Astrocyte of the hippocampus (primary cell): ENCODE measurements around the gene ODC1.
A peak's percentile ranks its signal among the peaks of the same experiment; 100 is the strongest.
"Not testable (repeated sequence)": the region's sequence is repeated elsewhere in the genome, so short reads cannot be mapped to it uniquely, and the experiment has no call there.

Experiments
- DNase-seq: peaks from one replicate; pipeline ENCODE4 v3.0.0; 2011; ENCODE audit warnings: low read depth, low spot score

ODC1 gene

DNA sequence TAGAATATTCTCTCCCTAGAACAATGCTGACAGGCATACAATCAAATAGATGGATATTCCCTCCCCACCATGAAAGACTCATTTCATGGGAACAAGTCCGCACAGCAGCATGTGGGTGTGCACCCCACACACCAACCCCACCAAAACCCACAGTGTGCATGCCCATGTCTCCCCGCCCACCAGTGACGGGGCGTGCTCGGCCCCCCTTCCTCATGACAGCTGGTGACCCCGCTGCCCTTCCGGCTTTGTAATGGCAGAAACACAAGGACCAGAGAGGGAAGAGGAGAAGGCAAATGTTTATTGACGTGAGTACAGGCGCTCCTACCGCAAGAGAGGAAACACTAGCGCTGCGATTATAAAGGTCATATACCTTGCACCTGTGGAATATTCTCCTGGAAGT, 30.8 kb upstream of the ODC1 start:
- DNase-seq = no peak

DNA sequence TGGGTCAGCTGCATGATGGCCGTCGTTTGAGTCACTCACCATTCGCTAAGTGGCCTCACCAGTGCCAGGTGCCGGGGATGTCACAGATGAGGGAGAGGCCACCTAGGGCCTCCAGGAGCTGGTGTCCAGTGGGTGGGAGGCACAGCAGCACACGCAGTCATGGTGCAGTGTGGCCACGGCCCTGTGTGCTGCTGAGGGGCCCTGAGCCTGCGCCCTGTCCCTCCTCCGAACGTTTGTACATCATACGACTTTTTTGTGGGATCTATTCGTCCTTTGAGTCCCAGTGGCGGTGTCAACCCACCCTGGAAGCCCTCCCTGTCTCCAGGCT, 30.1 kb upstream of the ODC1 start:
- no peak for DNase-seq

DNA sequence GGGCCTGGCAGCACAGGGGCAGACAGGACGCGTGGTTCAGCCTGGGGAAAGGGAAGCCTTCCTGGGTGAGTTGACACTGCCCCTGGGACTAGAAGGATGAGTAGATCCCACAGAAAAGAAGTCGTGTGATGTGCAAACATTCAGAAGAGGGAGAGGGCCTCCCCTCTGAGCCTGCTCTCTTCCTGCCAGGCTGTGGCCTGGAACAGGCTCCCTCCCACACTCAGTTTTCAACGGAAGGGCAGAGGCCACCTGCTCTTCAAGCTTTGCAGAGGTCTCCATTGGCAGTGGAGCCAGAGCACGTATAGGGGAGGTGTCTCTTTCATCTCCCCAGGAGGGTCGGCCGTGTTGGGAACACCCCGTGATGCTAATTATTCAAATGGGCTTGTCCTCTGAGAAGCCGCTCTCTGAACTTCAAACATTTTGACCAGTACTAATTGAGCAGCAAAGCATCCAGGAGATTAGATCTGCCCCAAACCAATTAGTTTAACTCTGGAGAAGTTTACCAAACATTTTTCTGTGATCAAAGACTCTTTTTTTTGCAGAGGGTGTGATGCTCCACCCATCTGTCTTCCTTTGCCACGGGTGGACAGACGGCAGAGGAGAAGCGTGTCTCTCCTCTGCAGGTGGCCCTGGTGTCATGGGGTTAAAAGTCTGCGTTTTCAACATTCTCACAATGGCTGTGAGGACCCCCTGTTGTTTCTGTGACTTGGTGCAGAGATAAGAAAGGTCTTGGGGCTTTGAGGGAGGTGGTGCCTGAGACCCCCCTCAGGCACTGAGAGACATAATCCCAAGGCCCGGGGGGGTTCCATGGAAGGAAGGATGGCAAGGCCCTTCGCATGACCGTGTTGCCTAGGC, 29.5 kb upstream of the ODC1 start:
- DNase-seq = no peak

DNA sequence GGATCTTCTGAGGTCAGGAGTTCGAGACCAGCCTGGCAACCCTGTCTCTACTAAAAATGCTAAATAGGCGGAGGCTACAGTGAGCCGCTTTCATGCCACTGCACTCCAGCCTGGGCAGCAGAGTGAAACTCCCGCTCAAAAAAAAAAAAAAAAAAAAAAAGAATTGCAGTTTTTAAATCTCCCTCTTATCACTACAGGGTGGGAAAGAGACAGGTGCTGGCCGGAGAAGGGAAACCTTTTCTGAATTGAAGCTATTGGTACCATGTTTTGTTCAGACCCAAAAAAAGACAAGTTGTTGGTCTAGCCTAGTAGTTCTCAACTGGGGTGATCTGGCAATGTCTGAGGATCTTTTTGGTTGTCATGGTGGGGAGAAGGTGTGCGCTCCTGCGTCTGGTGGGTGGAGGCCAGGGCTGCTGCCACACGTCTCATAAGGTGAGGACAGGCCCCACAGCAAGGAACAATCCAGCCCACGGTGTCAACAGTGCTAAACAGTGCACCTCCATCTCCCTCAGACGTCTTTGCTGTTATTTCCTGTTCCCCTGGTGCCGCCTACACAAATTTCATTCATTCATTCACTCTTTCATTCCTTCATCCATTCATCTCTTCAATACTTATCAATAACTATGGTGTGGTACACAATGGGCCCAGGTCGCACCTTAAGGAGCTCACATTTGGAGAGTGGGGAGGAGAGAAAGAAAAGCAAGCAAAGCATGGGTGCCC, 28.8 kb upstream of the ODC1 start:
- no peak for DNase-seq

DNA sequence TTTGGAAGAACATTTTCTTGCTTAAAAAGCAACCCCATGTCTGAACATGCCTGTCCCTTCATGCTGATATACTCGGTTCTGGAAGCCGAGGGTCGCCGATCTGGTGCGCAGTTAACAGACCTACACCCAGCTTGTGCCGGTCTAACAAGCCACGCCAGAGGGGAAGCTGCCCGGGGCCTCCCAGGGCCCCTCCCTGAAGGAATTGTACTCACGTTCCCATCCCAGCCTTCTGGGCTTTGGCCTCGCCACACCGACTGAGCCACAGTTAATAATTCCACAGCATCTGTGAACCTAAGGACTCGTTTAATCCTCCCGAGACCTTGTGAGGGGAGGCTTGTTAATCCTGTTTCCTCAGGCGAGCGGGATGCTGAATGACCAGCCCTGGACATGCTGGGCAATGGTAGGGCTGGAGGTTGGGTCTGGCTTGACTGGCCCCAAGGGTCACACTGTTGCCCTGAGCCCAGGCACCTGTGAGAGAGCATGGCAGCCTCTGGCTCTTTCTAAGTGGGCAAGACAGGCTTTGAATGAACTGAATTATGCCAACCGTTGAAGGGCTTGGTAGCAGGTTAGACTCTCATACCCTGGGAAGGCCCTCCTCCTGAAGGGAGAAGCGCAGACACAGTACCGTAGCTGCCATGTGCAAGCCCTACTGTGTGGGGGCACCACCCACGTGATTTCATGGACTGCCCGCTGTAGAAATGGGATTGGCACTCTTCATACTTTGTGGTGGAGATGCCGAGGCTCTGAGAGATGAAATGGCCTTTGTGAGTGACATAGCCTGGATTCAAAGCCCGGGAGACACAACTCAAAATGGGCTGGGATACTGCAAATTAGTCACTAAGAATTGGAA, 27.9 kb upstream of the ODC1 start:
- no peak for DNase-seq

DNA sequence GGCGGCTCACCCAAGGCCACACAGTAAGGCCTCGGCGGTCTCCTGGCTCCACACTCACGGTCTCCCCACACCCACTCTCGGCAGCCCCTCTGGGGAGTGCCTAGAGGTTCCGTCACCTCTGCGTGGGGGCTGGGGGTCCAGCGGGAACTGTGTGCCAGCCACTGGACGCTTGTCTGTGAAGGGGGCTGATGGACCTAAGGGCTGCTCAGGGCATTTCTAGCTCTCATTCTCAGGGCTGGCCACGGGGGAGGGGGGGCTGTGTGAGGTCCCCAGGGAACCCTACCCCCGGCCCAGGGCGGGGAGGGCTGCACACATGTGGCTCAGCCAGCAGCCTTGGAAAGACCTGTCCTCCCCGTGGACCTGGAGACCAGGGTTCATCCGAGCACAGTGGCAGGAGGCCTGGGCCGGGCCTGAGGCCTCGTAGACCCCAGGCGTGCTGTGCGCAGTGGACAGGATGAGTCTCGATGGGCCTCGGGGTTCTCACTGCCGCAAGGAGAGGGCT, 27.1 kb upstream of the ODC1 start:
- DNase-seq = no peak

DNA sequence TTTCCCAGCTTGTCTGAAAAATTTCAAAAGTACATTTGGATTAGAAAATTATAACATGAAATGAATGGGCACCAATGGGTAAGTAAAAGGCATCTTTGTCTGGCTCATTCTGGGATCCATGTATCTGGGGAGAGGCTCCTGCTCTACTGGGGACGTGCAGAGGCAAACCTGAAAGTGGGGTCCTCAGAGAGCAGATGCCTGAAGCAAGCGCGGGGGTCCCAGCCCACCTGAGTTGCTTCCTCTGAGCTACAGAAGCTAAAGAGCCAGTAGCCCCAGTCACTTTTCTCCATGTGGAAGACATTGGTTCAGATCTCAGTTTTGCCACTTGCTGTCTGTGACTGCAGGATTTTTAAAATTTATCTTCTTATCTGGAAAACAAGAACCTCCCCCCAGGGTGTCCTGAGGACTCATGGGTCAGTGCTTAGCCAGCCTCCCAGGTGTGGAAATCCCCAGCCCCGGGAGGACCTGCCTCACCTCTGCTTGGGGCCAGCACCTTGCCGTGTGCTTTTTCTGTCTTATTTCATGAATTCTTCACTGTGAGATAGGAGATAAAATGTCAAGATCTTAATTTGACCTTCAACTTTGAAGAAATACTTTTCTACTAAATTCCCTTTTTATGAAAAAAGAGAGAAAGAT, 25.1 kb upstream of the ODC1 start:
- no peak for DNase-seq

DNA sequence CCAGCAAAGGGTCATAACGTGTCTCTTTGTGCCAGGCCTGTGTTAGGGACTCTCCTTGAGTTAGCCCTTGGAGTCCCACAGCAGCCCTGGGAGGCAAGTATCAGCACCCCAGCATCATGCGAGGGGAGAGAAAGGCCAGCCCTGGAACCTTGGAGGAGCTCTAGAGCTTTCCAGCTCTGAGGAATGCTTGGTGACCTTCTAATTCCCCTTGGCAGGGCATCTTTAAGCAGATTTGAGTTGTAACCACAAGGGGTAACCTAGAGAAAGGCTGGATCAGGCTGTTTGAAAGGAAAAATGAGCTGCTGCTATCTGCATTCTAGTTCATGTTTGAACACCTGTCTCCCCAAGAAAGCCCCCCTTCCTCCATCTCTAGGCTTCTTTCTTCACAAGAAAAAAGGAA, 23.8 kb upstream of the ODC1 start:
- no peak for DNase-seq

DNA sequence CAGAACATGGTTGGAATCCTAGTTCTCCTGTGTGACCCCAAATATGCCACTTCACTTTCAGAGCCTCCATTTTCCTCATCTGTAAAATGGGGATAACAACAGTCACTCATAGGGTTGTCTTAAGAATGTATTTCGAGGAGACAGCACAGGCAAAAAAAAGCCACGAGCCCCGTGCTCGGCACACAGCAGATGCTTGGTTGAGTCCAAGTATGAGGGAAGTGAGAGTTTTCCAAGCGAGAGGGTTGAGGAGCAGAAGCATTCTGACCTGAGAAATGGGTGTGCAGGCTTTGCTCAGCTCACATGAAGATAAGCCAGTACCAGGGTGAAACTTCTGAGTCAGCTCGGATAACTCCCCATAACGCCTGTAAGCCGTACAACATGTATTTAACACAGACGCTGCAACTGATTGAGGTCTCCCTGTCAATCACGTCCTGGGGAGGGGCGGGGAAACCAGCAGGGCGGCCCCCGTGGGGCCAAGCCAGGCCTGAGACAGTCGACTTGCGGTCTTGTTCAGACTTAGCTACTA, 23.0 kb upstream of the ODC1 start:
- DNase-seq = no peak

DNA sequence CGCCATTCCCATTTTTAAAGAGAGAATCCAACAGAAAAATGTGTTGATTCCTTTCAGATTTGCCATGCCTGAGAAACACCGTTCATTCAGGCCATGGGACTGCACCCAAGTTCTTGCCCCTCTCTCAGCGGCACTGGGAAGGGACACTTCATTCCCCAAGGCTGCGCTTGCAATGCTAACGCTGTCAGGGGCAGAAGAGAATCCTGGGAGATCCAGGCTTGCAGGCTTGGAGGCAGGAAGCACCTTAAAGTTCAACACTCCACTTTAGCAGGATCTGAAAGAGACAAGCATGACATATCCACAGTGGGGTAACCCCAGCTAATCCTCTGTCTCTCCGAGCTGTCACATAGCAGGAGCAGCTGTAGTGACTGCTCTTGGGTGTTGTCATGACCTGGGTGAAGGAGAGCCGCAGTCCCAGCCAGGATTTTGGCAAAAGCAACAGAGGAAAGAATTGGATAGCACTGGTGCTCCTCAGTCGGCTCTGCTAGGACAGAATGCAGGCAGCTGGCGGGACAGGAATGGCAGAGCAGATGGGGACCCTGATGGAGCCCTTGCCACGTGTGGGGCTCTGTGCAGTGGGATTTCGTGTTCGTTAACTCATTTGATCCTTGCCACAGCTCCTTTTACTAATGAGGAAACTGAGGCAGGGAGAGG, 22.0 kb upstream of the ODC1 start:
- no peak for DNase-seq

DNA sequence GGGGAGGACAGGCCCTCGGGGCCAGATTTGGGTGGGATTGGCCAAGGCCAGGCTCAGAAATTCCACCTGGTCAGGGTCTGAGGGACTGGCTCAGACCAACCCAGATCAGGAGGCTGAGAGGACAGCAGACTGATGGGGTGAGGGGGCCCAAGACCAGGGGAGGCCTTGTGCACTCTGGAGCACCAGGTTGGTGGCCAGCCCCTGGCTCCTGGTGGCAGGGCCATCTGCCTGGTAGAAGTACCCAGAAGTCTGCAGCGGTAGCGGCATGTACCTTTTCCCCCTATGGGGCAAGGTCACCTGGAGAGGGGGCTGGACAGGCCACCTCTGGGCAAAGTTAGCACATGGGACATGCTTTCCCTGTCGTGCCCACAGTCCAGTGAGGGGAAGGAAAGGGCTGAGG, 21.2 kb upstream of the ODC1 start:
- no peak for DNase-seq

DNA sequence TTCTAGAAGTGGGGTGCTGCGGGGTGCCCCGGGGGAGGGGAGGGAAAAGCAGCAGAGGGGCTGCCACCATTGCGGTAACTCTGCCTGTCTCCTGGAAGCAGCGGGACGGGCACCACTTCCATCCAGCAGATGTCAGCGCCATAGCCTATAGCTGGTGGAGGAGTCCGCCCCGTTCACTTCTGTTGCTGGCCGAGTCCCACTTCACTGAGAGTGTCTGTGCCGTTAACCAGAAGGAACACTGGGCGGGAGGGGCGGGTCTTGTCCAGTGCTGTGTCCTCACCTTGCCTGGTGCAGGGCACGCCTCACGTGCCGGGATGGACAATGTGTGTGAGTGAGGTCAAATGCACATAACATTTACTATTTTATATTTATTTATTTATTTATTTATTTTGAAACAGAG, 19.3 kb upstream of the ODC1 start:
- DNase-seq = no peak

DNA sequence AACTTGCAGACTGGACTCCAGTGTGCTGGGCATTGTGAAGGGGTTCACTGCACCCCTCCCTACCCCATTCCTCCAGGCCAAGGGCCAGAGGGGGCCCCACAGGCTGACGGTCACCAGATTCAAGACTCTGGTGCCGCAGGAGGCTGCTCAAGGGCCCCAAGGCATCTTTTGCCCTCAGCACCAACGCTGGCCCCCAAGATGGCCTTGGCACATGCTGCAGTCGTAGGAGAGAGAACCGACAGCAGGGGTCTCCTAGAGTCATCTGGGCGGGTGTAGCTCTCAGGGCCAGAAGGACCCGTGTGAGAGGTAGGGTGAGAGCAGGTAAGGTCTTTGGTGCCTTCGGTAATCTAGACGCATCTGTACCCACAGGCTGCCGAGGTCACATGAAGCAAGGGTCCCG, 18.7 kb upstream of the ODC1 start:
- no peak for DNase-seq

DNA sequence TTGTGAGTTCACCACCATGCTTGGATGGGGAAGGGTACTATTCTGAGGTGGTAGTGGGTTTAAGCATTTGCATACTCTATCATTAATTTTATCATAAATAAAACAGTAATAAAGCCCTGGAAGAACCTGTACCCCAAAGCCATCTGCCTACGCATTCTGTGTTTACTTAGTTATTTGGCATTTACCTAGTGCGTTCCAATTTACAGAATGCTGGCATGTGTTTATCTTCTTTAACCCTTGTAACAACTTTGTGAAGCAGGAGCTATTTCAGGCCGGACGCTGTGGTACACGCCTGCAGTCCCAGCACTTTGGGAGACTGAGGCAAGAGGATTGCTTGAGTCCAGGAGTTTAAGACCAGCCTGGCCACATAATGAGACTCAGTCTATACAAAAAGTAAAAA, 17.8 kb upstream of the ODC1 start:
- DNase-seq = no peak

DNA sequence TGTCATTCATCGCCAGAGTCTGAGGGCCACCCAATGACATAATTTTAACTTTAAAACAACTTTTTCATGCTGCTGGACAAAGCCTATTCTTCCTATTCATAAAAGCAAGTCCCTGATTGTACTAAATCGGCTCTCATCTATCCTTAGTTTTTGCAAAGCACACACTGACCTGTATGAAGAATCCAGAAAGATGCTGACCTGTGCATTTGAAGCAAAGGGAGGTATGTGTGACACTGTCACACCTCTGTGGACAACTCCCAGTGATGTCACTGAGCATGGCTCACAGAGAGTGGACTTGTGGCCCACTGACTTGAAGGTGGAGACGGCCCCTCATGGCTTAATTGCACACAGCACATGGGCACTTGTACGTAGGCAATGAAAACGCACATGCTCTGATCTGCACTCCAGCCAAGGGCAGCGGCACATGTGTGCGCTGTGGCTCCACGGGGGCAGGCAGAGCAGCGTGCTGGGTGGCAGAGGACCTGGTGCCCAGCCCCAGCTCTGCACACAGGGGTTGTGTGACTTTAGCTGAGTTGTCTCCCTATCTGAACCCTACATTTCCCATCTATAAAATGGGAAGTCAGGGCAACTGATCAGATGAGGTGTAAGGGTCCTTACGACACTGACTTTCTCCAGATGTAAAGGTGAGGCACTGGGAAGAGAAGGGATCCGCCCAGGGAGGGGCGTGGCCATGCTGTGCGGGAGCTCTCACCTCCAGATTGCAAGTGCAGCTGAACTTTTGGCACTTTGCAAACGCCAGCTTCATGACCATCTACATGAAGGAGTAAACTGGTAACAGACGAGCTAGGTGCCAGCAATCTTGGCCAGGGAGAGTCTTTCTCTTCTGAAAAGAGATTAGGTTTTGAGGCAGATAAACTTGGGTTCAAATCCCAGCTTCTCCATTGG, 14.3 kb upstream of the ODC1 start:
- DNase-seq = no peak

DNA sequence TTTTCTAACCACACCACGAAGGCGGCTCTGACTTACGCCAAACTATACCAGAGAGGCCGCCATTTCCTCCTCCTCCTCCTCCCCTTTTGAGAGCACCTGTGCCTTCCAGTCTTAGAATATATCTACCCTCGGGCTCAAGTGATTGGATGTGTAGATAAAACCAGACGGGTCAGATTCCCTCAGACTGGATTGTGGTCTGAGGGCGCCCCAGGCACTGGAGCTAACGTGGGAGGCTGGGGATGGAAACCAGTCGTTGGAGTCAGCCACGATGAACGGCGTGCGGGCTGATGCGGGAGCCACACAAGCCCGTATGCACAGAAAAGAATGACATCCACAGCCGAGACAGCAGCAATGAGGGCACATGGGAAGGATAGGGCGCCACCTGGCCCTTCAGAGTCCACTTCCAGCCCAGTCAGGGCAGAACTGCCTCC, 12.3 kb upstream of the ODC1 start:
- no peak for DNase-seq

DNA sequence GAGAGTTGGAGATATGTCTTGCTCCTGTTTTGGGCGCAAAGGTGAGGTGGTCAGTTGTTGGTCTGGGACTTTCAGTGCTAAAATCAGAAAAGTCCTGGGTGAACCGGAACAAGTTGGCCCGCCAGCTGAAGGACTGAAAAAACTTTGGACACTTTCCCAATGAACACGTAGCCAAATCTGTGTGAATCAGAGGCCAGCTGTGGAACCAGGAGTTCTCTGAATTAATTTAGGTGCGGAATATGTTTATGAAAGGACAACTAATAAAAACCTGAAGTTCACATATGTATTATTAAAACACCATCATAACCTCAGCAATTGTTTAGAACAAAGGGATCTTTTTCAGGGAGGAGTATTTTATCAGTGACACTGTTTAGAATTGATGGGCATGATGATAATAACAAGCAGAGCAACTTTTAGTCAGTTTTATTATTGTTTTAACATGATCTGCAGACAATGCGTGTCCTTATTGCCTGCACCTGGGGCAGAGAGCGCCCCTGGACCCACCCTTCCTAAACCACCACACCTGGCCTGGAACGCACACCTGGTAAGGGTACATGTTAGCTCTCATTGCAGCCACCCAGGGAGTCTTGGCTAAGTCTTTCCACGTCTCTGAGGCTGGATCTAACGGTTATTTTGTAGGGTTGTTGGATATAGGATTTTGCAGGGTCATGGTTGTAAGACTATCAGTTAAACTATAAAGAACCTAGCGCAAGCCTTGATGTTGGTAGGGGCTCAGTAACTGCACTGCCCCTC, 9.9 kb upstream of the ODC1 start:
- DNase-seq = peak; percentile 59

DNA sequence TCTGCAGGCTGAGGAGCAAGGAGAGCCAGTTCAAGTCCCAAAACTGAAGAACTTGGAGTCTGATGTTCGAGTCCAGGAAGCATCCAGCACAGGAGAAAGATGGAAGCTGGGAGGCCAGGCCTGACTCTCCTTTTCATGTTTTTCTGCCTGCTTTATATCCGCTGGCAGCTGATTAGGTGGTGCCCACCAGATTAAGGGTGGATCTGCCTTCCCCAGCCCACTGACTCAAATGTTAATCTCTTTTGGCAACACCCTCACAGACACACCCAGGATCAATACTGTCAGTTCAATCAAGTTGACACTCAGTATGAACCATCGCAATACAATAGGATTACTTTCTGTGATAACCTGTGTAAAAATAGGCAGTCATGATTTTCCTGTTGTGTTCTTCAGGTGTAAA, 9.1 kb upstream of the ODC1 start:
- not testable (repeated sequence) for DNase-seq

DNA sequence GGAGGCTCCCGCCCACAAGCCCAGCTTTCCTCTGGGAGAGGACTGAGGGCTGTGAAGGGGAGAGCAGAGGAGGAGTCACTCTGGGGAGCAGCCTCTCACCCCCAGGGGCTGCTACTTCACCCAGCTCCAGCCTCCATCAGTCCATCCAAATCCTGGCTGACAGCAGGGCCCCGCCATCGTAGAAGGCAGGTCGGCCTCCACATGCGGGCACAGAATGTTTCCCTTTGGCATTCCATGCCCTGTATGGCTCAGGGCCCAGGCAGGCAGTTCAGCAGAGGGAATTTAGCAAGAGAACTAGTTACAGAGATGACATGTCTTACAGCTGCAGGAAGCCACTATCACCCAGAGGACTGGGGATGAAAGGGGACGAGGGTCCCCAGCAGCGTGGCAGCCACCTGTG, 6.4 kb upstream of the ODC1 start:
- peak; percentile 63 for DNase-seq
